HL-60/S4 treated with retinoic acid at 250 ng/mL for 4 days and 3 days (cell line): ENCODE measurements around the gene CSNK2A3.
"Not testable (repeated sequence)": the region's sequence is repeated elsewhere in the genome, so short reads cannot be mapped to it uniquely, and the experiment has no call there.

ENCODE experiments used
- in situ Hi-C: fragments of 300-500 bp; cut with MboI; formaldehyde crosslinking; loops from 2 replicates; pipeline ENCODE4 v1.7.0; 2022; ENCODE audit warnings: low sequenced_read_pairs

Gene CSNK2A3

GRCh38 chr11:11352878-11353277 lies at the start of gene CSNK2A3:
TSS of gene CSNK2A3 (minus strand) at chr11:11353250. CDS start at chr11:11353119, 131 bp downstream.
- in situ Hi-C loops, result not testable (repeated sequence)

GRCh38 chr11:11401960-11402535 lies 49.0 kb upstream of the CSNK2A3 start:
- in situ Hi-C loops, result no loop called here

- in situ Hi-C loops, result no loop called here
These were observed 47.7 kb upstream of the CSNK2A3 start for GRCh38 chr11:11400635-11401232.

GRCh38 chr11:11400121-11400520 lies 47.1 kb upstream of the CSNK2A3 start:
- in situ Hi-C loops, result no loop called here

GRCh38 chr11:11397781-11398180 lies 44.7 kb upstream of the CSNK2A3 start:
- in situ Hi-C loops, result no loop called here

- in situ Hi-C loops, result no loop called here
These were observed 44.0 kb upstream of the CSNK2A3 start for GRCh38 chr11:11397036-11397415.

GRCh38 chr11:11396301-11397035 lies 43.4 kb upstream of the CSNK2A3 start:
- in situ Hi-C loops, result no loop called here

- in situ Hi-C loops, result no loop called here
These were observed 42.1 kb upstream of the CSNK2A3 start for GRCh38 chr11:11395126-11395525.

- in situ Hi-C loops, result no loop called here
These were observed 41.2 kb upstream of the CSNK2A3 start for GRCh38 chr11:11394241-11394640.

GRCh38 chr11:11391796-11392463 lies 38.9 kb upstream of the CSNK2A3 start:
- in situ Hi-C loops, result no loop called here

- in situ Hi-C loops, result no loop called here
These were observed 38.1 kb upstream of the CSNK2A3 start for GRCh38 chr11:11391169-11391568.

GRCh38 chr11:11390068-11390771 lies 37.2 kb upstream of the CSNK2A3 start:
- in situ Hi-C loops, result no loop called here

- in situ Hi-C loops, result no loop called here
These were observed 36.2 kb upstream of the CSNK2A3 start for GRCh38 chr11:11389238-11389637.

GRCh38 chr11:11387622-11388305 lies 34.7 kb upstream of the CSNK2A3 start:
- in situ Hi-C loops, result no loop called here

- in situ Hi-C loops, result no loop called here
These were observed 34.2 kb upstream of the CSNK2A3 start for GRCh38 chr11:11387207-11387606.

- in situ Hi-C loops, result no loop called here
These were observed 31.8 kb upstream of the CSNK2A3 start for GRCh38 chr11:11384829-11385228.

- in situ Hi-C loops, result no loop called here
These were observed 30.9 kb upstream of the CSNK2A3 start for GRCh38 chr11:11383995-11384394.

GRCh38 chr11:11382858-11383532 lies 29.9 kb upstream of the CSNK2A3 start:
- in situ Hi-C loops, result no loop called here

- in situ Hi-C loops, result no loop called here
These were observed 28.5 kb upstream of the CSNK2A3 start for GRCh38 chr11:11381471-11382105.
